Right lobe of liver (tissue), 6 donors: ENCODE results near the gene DPYSL3. TPM values are rescaled to one million over a fixed set of nuclear protein-coding genes. Genes with fewer than 3 reads are reported as not detected.

Experiments used
- ATAC-seq, 4 donors: fragments of 200-7000 bp; cut with Tn5 transposase; one replicate each; pipeline ENCODE4 v1.9.1; 2020; ENCODE audit warnings: mild to moderate bottlenecking in 4 of 4, moderate library complexity in 4 of 4
- DNase-seq, 3 donors: peaks; one replicate each; pipeline ENCODE4 v3.0.0-alpha.2; 2020
- H3K27ac ChIP-seq, 3 donors: fragments of 200-600 bp; one replicate each; pipeline ENCODE4 v1.8.0; 2022
- H3K27me3 ChIP-seq, 2 donors: fragments of 200-600 bp; one replicate each; pipeline ENCODE4 v1.8.0; 2022
- H3K36me3 ChIP-seq, 4 donors: fragments of 200-600 bp; sonication (generic) in 1 of 4; one replicate each; pipeline versions ENCODE4 v1.5.1 to v1.8.0; 2017 to 2022; ENCODE audit warnings: control low read depth in 1 of 4
- H3K4me1 ChIP-seq, 4 donors: fragments of 200-600 bp; sonication (generic) in 1 of 4; one replicate each; pipeline versions ENCODE4 v1.5.1 to v1.8.0; 2017 to 2022; ENCODE audit warnings: control low read depth in 1 of 4
- H3K4me3 ChIP-seq, 3 donors: fragments of 200-600 bp; one replicate each; pipeline ENCODE4 v1.8.0; 2022
- H3K9me3 ChIP-seq, 4 donors: fragments of 200-600 bp; sonication (generic) in 1 of 4; one replicate each; pipeline versions ENCODE4 v1.5.1 to v1.8.0; 2017 to 2022; ENCODE audit warnings: control low read depth in 1 of 4
- POLR2A ChIP-seq: fragments of 450-650 bp; IDR thresholded peaks from one replicate; pipeline ENCODE4 v1.6.1; 2017; ENCODE audit warnings: antibody characterized with exemption, mild to moderate bottlenecking
- WGBS: methylation state at CpG from one replicate; pipeline ENCODE4 v1.1.6; 2018; ENCODE audit warnings: low coverage, low lambda C conversion rate; ENCODE audit not compliant: insufficient coverage; ENCODE audit errors: missing lambda C conversion rate; 5-methylcytosine and 5-hydroxymethylcytosine counted together
- intact Hi-C, 2 donors: fragments of 100-400 bp; cut with DNase I; formaldehyde crosslinking; loops; one replicate each; pipeline versions ENCODE4 v1.11.2 to v1.14.1; 2022
- total RNA-seq, 6 experiments: library from RNA; depleted of rRNA in 2 of 6; stranded (reverse); fragments of >200 nt in 2 of 6; fragmentation: NEBNext Ultra II Directional in 3 of 6; extraction: Animal tissue kit (Norgen Biotek cat#: 25700) in 3 of 6; gene quantifications; one replicate each; pipeline versions ENCODE4 v1.1.0 to v1.2.4, GENCODE V29; 2016 to 2023
- TF ChIP-seq, protein P1 (sequence below), 4 donors: fragments of 200-600 bp in 3 of 4; fragments of 450-650 bp in 1 of 4; IDR thresholded peaks; one replicate each; pipeline versions ENCODE4 v1.5.1 to v1.8.0; 2016 to 2022; ENCODE audit warnings: antibody characterized with exemption in 4 of 4, mild to moderate bottlenecking in 2 of 4
- donor health status: DM: no; HTN: yes; CAD: no.
- donor health status: DM: no; HTN: no; CAD: no.
- donor health status: DM: no; HTN: no; CAD: no.
- donor health status: DM: no; HTN: yes; CAD: no.
- donor health status: DM: no; HTN: yes; CAD: no.

Gene DPYSL3
- total RNA-seq, 6 experiments from 2014 or later = 1.4 to 3.8 (median 2.3) TPM

DNA sequence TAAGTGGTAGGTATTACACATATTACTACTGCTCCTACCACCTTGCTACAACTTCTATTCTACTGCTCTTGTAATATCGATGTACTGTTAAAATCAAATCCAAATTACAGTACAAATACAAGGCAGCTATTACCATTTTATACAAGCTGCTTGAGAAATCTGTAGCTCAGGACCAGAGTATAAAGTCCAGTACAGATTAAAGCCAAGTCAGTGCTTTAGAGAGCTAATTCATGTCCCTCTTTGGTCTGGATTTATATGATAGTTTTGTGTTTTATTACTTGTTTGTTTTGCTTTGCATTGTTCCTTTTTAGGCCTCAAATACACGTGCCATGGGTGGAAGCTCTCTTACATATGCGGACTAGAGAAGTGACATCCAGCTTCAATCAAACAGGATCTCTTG, 75.8 kb downstream of the DPYSL3 start:
- TF ChIP-seq POLR2A = no peak
- TF ChIP-seq, protein P1, sequence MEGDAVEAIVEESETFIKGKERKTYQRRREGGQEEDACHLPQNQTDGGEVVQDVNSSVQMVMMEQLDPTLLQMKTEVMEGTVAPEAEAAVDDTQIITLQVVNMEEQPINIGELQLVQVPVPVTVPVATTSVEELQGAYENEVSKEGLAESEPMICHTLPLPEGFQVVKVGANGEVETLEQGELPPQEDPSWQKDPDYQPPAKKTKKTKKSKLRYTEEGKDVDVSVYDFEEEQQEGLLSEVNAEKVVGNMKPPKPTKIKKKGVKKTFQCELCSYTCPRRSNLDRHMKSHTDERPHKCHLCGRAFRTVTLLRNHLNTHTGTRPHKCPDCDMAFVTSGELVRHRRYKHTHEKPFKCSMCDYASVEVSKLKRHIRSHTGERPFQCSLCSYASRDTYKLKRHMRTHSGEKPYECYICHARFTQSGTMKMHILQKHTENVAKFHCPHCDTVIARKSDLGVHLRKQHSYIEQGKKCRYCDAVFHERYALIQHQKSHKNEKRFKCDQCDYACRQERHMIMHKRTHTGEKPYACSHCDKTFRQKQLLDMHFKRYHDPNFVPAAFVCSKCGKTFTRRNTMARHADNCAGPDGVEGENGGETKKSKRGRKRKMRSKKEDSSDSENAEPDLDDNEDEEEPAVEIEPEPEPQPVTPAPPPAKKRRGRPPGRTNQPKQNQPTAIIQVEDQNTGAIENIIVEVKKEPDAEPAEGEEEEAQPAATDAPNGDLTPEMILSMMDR (IDR thresholded peaks at IDR 0.05) = no peak
- intact Hi-C loops = no loop called here
- Histone ChIP-seq H3K36me3 (no peaks in the 10 kb centered on the region), H3K9me3 (no peaks in the 10 kb centered on the region), H3K4me1 (no peaks in the 10 kb centered on the region), H3K4me3 (no peak overlapping the region), H3K27me3 (no peaks in the 10 kb centered on the region), H3K27ac (no peak overlapping the region)
- no peak for DNase-seq
- ATAC-seq = no peak
- 69% methylated on average over 3 of the region's 3 CpGs for WGBS

DNA sequence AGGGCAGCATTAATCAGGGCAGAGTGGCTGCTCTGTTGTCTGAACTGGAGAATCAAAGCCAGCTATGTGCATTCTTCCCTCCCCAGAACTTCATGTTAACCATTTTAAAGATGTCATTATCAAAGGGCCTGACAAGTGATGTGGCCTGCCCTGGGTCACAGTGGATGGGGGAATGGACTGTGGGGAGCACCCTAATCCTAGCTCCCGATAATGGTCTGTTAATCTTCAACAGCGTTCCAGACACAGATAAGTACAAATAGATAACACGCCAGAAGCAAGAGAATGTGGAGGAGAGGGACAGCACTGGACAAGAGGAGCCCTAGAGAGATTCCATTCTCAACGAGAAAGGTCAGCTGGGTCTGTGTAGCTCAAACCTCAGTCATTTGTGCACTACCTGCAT, 77.5 kb downstream of the DPYSL3 start:
- DNase-seq = no peak
- H3K4me1 ChIP-seq = no peaks in the 10 kb centered on the region
- H3K36me3 ChIP-seq = no peaks in the 10 kb centered on the region
- no peaks in the 10 kb centered on the region for H3K9me3 ChIP-seq
- TF ChIP-seq, protein P1 (IDR thresholded peaks at IDR 0.05) = no peak
- H3K4me3 ChIP-seq = no peak overlapping the region
- no peak for ATAC-seq
- 30% methylated on average over 4 of the region's 4 CpGs for WGBS
- intact Hi-C loops = no loop called here
- H3K27me3 ChIP-seq = no peaks in the 10 kb centered on the region
- H3K27ac ChIP-seq = no peak overlapping the region

DNA sequence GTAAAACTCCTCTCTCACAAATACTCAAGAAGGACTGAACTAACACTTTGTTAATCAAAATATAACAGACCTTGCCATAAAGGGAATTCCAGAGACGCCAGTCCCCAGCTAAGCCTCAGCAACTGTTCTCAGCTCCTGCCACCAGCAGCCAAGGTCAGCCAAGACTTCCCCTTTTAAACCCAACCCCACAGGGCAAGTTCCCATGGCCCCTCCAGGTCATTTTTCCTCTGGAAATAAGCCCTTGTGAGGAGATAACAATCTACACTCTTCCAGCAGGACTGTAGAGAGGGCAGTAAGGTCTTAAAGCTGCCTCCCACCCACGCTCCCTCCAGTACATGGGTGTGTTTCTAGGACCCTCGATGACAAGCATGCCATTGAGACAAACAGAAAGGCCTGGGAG, 78.3 kb downstream of the DPYSL3 start:
- no peak overlapping the region for H3K27ac ChIP-seq

DNA sequence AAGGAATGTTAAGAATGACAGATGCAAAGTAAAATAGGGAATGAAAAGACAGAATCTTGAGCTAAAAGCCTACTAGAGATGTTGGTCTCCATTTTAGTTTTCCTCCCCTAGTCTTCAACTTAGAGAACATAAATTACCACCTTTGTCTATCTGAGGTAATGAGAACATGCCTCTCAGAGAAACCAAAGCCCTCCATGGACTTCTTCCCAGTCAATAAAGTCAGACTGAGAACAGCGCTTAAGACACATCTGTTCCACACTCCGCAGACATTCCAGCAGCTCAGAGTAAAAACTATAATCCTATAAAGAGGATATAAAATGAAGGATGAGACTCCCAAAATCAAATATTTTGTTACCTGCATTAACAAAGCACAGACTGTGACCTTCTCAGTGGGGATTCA, 79.2 kb downstream of the DPYSL3 start:
- H3K27ac ChIP-seq = no peak overlapping the region
- 86% methylated on average over 2 of the region's 2 CpGs for WGBS
- ATAC-seq (no peak), DNase-seq (no peak)
- H3K4me1 ChIP-seq = no peaks in the 10 kb centered on the region
- intact Hi-C loops = no loop called here
- no peaks in the 10 kb centered on the region for H3K9me3 ChIP-seq
- H3K4me3 ChIP-seq = no peak overlapping the region
- TF ChIP-seq, protein P1 (IDR thresholded peaks at IDR 0.05) = no peak
- no peak for TF ChIP-seq POLR2A
- no peaks in the 10 kb centered on the region for H3K27me3 ChIP-seq
- H3K36me3 ChIP-seq = no peaks in the 10 kb centered on the region

More for the DNA sequence above, 78.3 kb downstream of the DPYSL3 start:
- TF ChIP-seq, protein P1 (IDR thresholded peaks at IDR 0.05) = no peak
- no peak for TF ChIP-seq POLR2A
- Histone ChIP-seq H3K36me3 (no peaks in the 10 kb centered on the region), H3K27me3 (no peaks in the 10 kb centered on the region), H3K4me3 (no peak overlapping the region), H3K9me3 (no peaks in the 10 kb centered on the region), H3K4me1 (no peaks in the 10 kb centered on the region)
- intact Hi-C loops = no loop called here
- 50% methylated on average over 2 of the region's 3 CpGs for WGBS
- no peak for DNase-seq
- no peak for ATAC-seq
